ENCODE results near the gene RBM38.

Gene RBM38

GRCh38 chr20:57403216-57403615, 12.0 kb downstream of the RBM38 start:
- Histone ChIP-seq H3K9me3 (ENCODE audit: severe bottlenecking) (no peaks in the 10 kb centered on the region), H3K27ac (no peak overlapping the region), H3K36me3 (peaks cover 36% of the 10 kb centered on the region), H3K27me3 (ENCODE audit: insufficient read depth, low read depth, severe bottlenecking) (no peaks in the 10 kb centered on the region), H3K4me3 (ENCODE audit: low read depth, low read length) (no peak overlapping the region)
- no peak for DNase-seq
- no peak for TF ChIP-seq CTCF (IDR thresholded peaks at IDR 0.05; ENCODE audit: low read depth, low read length)

- DNase-seq: no peak
- no peak for TF ChIP-seq CTCF (IDR thresholded peaks at IDR 0.05; ENCODE audit: low read depth, low read length)
- Histone ChIP-seq H3K9me3 (ENCODE audit: severe bottlenecking) (no peaks in the 10 kb centered on the region), H3K4me3 (ENCODE audit: low read depth, low read length) (no peak overlapping the region), H3K27me3 (ENCODE audit: insufficient read depth, low read depth, severe bottlenecking) (no peaks in the 10 kb centered on the region), H3K36me3 (peaks cover 44% of the 10 kb centered on the region), H3K27ac (no peak overlapping the region)
These were observed 12.8 kb downstream of the RBM38 start for GRCh38 chr20:57404006-57404405.

- Histone ChIP-seq H3K27me3 (ENCODE audit: insufficient read depth, low read depth, severe bottlenecking) (no peaks in the 10 kb centered on the region), H3K36me3 (peaks cover 49% of the 10 kb centered on the region), H3K9me3 (ENCODE audit: severe bottlenecking) (no peaks in the 10 kb centered on the region), H3K4me3 (ENCODE audit: low read depth, low read length) (no peak overlapping the region), H3K27ac (no peak overlapping the region)
- TF ChIP-seq CTCF (IDR thresholded peaks at IDR 0.05; ENCODE audit: low read depth, low read length): no peak
- no peak for DNase-seq
These were observed 13.3 kb downstream of the RBM38 start for GRCh38 chr20:57404419-57405072.

GRCh38 chr20:57405236-57406016, 14.2 kb downstream of the RBM38 start:
- no peak for DNase-seq
- Histone ChIP-seq H3K27me3 (ENCODE audit: insufficient read depth, low read depth, severe bottlenecking) (no peaks in the 10 kb centered on the region), H3K36me3 (peaks cover 52% of the 10 kb centered on the region), H3K9me3 (ENCODE audit: severe bottlenecking) (no peaks in the 10 kb centered on the region), H3K4me3 (ENCODE audit: low read depth, low read length) (no peak overlapping the region), H3K27ac (no peak overlapping the region)
- no peak for TF ChIP-seq CTCF (IDR thresholded peaks at IDR 0.05; ENCODE audit: low read depth, low read length)

GRCh38 chr20:57407541-57407956, 16.4 kb downstream of the RBM38 start:
- TF ChIP-seq CTCF (IDR thresholded peaks at IDR 0.05; ENCODE audit: low read depth, low read length): no peak
- Histone ChIP-seq H3K4me3 (ENCODE audit: low read depth, low read length) (no peak overlapping the region), H3K27ac (no peak overlapping the region), H3K27me3 (ENCODE audit: insufficient read depth, low read depth, severe bottlenecking) (no peaks in the 10 kb centered on the region), H3K36me3 (peaks cover 48% of the 10 kb centered on the region), H3K9me3 (ENCODE audit: severe bottlenecking) (no peaks in the 10 kb centered on the region)
- DNase-seq: no peak
